Motor neuron (in vitro differentiated cells): ENCODE data around the gene LRRC4C. TPM values are rescaled to one million over a fixed set of nuclear protein-coding genes. Genes with fewer than 3 reads are reported as not detected.
A peak's percentile ranks its signal among the peaks of the same experiment; 100 is the strongest.

Experiments
- ATAC-seq, 8 experiments: fragments of 200-7000 bp; cut with Tn5 transposase; replicated peaks in 6 of 8; 2 replicates each; pipeline ENCODE4 v1.8.0; 2021; ENCODE audit warnings: mild to moderate bottlenecking in 8 of 8, moderate library complexity in 8 of 8
- H3K27ac ChIP-seq, 2 donors: fragments of 250-450 bp; sonication (Bioruptor Pico); 2 replicates each; pipeline ENCODE4 v1.9.0; 2021; ENCODE audit warnings: antibody characterized with exemption in 2 of 2, mild to moderate bottlenecking in 2 of 2, moderate library complexity in 1 of 2
- H3K4me1 ChIP-seq, 2 donors: fragments of 250-450 bp; sonication (Bioruptor Pico); replicated peaks in 1 of 2; 2 replicates each; pipeline ENCODE4 v1.6.1; 2021; ENCODE audit warnings: antibody characterized with exemption in 2 of 2, mild to moderate bottlenecking in 2 of 2, moderate library complexity in 1 of 2
- H3K4me3 ChIP-seq, 5 donors: fragments of 250-450 bp; sonication (Bioruptor Pico); 2 replicates each; pipeline ENCODE4 v1.9.0; 2021; ENCODE audit warnings: antibody characterized with exemption in 5 of 5, mild to moderate bottlenecking in 5 of 5, moderate library complexity in 4 of 5
- WGBS, 10 experiments: fragments of 450-650 bp; shearing (Covaris generic); methylation state at CpG; one replicate each; pipeline ENCODE4 v1.0.0; 2022; 5-methylcytosine and 5-hydroxymethylcytosine counted together
- in situ Hi-C, 9 experiments: fragments of 400-800 bp; cut with MboI; loops; one replicate each; pipeline ENCODE4 v1.15.0; 2021; ENCODE audit warnings: low sequenced_read_pairs in 9 of 9, low pct_unique_long_range_greater_than_20kb in 2 of 9; ENCODE audit not compliant: unreplicated experiment in 9 of 9
- total RNA-seq, 8 experiments: library from RNA; unstranded; fragments of 300-600 nt; gene quantifications; 2 replicates each; pipeline versions ENCODE4 v1.2.3 to v1.2.4, GENCODE V29; 2022

The LRRC4C gene
- total RNA-seq, 8 experiments from 2014 or later, result 0.51 to 28.2 (median 12.8) TPM

DNA sequence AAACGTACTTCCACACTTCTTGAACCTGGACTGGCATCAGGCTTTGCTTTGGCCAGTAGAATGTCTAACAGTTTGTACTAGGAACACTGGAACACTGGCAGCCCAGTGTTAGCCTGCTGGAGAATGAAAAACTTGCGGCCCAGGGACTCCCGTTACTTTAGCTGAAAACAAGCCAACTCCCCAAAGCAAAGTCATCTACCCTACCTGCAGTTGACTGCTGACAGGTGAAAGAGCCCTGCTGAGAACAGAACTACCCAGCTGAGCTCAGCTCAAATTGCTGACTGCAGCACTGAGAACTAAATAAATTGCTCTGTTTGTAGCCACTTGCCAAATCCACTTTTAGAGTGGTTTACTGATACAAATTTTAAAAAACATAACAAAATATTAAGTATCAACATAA, 342.5 kb downstream of the LRRC4C start:
- Histone ChIP-seq H3K4me1 (peaks cover 0 to 6% of the 10 kb centered on the region in 2 donors), H3K4me3 (no peak overlapping the region), H3K27ac (no peak overlapping the region)
- in situ Hi-C loops, result no loop called here
- ATAC-seq, result no peak
- 0 to 100% (median 73%) methylated on average over 1 to 3 of the region's 3 CpGs; no CpG with 5 or more reads in 3 of the 10 experiments for WGBS, 10 experiments

DNA sequence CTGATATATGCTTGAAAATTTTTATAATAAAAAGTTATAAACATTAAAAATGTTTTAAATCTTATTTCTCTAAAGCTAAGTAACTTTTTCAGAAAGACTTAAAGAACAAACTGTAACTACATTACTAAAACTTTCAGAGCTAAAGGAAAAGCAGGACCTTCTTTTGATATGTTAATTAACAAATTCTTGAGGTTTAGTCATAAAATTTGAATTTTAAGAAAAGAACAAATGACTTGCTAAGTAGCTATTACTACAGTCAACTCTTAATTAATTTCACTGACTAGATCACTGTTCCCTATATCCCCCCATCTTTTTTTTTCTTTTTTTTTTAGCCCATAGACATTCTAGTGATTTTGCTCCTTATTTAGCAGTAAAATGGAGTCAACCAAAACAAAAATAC, 344.4 kb downstream of the LRRC4C start:
- Histone ChIP-seq H3K4me1 (peaks cover 0 to 6% of the 10 kb centered on the region in 2 donors), H3K27ac (no peak overlapping the region), H3K4me3 (no peak overlapping the region)
- in situ Hi-C loops, result no loop called here
- ATAC-seq, result no peak

DNA sequence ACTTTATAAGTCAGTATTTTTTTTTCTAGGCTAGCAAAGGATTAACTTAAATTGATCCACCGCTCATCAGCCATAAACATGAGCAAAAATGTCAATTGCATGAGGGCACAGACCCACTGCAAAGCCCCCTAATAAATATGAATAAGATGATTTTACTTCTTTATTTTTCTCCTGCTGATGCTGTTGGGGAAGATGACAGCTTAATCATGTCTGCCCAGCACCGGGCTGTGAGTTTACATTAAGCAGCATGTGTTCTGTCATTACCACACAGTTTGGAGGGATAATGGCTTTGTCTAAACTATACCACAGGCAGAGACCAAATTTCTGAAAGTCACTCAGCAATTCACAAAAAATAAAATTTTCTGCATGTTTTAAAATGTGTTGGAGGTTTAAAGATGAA, 346.3 kb downstream of the LRRC4C start:
- ATAC-seq, result no peak
- no peak overlapping the region for H3K27ac ChIP-seq
- no peak overlapping the region for H3K4me3 ChIP-seq
- peaks cover 0 to 2% of the 10 kb centered on the region in 2 donors for H3K4me1 ChIP-seq
- WGBS, 10 experiments, result 0 to 100% (median 41%) methylated on average over 1 to 2 of the region's 2 CpGs; no CpG with 5 or more reads in 2 of the 10 experiments
- in situ Hi-C loops, result no loop called here

DNA sequence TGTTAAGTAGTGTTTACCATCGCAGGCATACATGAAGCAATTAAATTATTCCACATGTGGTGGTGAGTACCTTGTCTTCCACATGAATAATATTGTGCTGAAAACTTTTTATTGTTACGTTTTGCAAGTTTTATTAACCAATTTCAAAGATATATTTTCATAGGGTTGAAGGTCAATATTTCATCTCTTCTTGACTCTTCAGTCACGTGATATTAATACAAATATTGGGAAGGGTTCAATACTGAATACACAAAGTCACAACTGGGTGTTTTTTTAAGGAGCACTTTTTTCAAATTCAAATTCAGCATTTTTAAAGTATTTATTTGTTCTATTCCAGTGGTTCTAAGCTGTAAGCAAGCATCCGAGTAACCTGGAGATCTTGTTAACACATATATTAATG, 348.9 kb downstream of the LRRC4C start:
- ATAC-seq, result no peak
- 0 to 100% (median 84%) methylated on average over 2 to 4 of the region's 4 CpGs for WGBS, 10 experiments
- H3K27ac ChIP-seq, result no peak overlapping the region
- no peak overlapping the region for H3K4me3 ChIP-seq
- in situ Hi-C loops, result no loop called here
- H3K4me1 ChIP-seq, result no peaks in the 10 kb centered on the region

DNA sequence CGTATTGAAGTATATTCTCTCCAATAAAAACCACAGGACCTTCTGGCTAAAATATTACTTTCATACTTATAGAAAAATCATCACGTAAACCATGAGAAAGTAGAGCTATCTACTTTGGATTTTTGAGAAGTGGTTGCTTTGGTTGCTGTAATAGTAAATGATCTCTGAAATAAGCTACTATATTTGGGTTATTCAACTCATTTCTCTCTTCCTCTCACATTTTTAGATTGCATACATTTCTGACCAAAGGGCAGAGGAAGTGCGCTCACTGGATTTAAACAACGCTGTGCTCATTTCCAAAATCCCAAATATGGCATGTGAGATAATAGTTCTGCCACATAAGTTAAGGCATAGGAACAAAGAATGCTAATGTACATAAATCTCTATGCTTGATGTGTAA, 357.0 kb downstream of the LRRC4C start:
- in situ Hi-C loops, result no loop called here
- ATAC-seq, result no peak
- no peak overlapping the region for H3K4me3 ChIP-seq
- H3K4me1 ChIP-seq, result no peaks in the 10 kb centered on the region
- no peak overlapping the region for H3K27ac ChIP-seq
- WGBS, 10 experiments, result 22 to 100% (median 89%) methylated on average over 1 to 4 of the region's 4 CpGs

DNA sequence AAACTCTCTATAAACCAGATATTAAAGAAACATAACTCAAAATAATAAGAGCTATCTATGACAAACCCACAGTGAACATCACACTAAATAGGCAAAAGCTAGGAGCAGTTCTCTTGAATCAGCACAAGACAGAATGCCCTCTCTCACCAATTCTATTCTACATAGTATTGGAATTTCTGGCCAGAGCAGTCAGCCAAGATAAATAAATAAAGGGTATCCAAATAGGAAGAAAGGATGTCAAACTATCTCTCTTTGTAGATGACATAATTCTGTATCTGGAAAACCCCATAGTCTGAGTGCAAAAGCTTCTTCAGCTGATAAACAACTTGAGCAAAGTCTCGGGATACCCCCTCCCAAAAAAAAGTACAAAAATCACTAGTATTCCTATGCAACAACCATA, 359.8 kb downstream of the LRRC4C start:
- no peak overlapping the region for H3K27ac ChIP-seq
- H3K4me3 ChIP-seq, result no peak overlapping the region
- 0 to 100% (median 63%) methylated on average over 1 of the region's 1 CpG; no CpG with 5 or more reads in 5 of the 10 experiments for WGBS, 10 experiments
- H3K4me1 ChIP-seq, result no peaks in the 10 kb centered on the region
- in situ Hi-C loops, result no loop called here
- no peak for ATAC-seq

DNA sequence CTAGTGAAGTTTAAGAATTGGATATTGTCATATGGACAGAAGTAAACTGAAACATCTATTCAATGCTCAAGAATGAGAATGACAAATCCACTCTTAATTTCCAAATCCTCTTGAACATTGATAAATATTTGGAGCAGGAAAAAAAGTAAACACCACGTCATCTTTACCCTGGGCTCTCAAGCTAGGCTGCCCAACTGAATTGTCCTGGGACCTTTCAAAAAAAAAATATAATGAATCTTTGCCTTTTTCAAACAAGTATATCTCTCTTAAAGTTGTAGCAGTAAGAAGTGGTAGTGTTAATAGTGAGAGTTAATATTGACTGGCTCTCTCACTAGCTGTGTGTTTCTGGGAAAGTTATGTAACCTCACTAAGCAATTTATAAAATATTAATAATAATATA, 374.3 kb downstream of the LRRC4C start:
- H3K27ac ChIP-seq, result no peak overlapping the region
- H3K4me1 ChIP-seq, result peaks cover 0 to 33% of the 10 kb centered on the region in 2 donors
- no peak for ATAC-seq
- in situ Hi-C loops, result no loop called here
- H3K4me3 ChIP-seq, result no peak overlapping the region
- WGBS, 10 experiments, result 0 to 100% (median 88%) methylated on average over 1 of the region's 1 CpG; no CpG with 5 or more reads in 4 of the 10 experiments

DNA sequence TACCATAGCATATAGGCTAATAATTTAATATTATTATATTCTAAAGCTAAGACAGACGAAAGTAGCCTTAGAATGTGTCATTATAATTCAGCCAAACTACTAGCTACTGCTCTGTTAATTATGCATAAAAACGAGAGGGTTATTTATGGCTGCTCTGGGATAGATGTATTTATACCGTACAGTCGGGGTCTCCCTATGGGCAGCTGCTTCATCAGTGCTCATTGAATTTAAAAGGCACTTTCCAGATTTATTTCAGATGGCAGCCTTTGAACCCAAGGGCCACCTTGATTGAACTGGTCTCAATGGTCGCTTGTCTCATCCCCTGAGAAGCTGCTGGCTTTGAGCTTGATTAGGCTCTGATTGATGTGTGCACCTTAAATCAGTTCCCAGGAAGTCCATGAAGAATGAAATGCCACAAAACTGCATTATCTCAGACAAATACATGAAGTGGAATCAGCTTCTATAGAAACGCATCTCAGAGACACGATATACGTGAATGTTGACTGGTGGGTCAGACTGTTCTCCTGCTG, 377.6 kb downstream of the LRRC4C start:
- ATAC-seq, result peak in 5 of 8 experiments; percentile 43 to 85 (median 81)
- Histone ChIP-seq H3K27ac (peak overlapping the region in 1 of 2 donors; percentile 3), H3K4me3 (no peak overlapping the region), H3K4me1 (peaks cover 0 to 29% of the 10 kb centered on the region in 2 donors)
- 8 to 80% (median 55%) methylated on average over 1 to 8 of the region's 8 CpGs; no CpG with 5 or more reads in 1 of the 10 experiments for WGBS, 10 experiments
- in situ Hi-C loops, result no loop called here

DNA sequence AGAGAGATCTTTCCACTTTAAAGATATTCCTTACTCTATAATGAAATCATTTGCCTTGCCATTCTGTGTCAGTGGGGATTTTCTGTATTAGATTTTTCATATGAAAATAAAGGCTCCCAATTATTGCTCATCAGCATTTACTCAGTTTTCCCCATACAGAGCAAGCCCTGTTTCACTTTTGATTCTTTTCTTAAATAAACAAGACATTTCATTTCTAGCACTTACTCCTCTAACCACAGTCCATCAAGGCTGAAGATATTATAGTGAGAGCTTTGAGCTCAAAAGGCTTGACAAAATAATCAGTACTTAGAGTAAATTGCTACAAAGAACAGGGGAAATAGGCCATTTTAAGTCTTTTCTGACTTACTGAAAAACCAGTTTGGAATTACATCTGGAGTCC, 385.1 kb downstream of the LRRC4C start:
- ATAC-seq, result no peak
- in situ Hi-C loops, result no loop called here
- H3K4me3 ChIP-seq, result no peak overlapping the region
- H3K4me1 ChIP-seq, result no peaks in the 10 kb centered on the region
- no peak overlapping the region for H3K27ac ChIP-seq

DNA sequence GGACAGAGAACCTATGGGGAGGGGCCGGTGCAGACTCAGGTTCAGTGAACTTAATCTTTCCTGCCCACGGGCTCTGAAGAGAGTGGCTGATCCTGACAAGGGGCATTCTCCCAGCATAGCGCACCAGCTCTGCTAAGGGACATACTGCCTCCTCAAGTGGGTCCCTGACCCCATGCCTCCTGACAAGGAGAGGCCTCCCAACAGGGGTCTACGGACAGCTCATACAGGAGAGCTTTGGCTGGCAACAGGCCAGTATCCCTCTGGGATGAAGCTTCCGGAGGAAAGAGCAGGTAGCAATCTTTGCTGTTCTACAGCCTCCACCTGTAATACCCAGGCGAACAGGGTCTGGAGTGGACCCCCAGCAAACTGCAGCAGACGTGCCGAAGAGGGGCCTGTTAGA, 394.0 kb downstream of the LRRC4C start:
- in situ Hi-C loops, result no loop called here
- H3K4me3 ChIP-seq, result no peak overlapping the region
- no peak for ATAC-seq
- WGBS, 10 experiments, result 33 to 100% (median 75%) methylated on average over 1 to 4 of the region's 8 CpGs; no CpG with 5 or more reads in 5 of the 10 experiments
- no peaks in the 10 kb centered on the region for H3K4me1 ChIP-seq
- H3K27ac ChIP-seq, result no peak overlapping the region

DNA sequence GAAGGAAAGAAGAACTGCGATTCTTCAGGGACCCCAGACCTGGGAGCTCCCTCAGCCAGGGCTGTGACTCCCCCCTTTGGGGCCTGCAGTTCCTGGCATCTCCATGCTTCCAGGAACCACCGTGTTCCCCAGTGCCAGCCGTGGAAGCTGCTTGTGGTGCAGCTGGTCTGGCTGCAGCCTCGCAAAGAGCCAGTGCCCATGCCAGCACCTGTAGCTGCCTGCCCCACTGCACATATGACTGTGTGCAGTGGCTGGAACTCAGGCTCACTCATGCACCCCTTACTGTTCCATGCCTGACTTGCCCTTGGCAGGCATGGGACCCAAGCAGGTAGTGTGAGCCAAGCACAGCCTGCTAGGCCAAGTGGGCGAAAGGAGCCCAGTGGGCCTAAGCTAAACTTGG, 401.3 kb downstream of the LRRC4C start:
- 0 to 100% (median 83%) methylated on average over 1 to 4 of the region's 5 CpGs; no CpG with 5 or more reads in 5 of the 10 experiments for WGBS, 10 experiments
- no peak overlapping the region for H3K27ac ChIP-seq
- peak in 1 of 8 experiments; percentile 32 for ATAC-seq
- H3K4me1 ChIP-seq, result peaks cover 0 to 3% of the 10 kb centered on the region in 2 donors
- in situ Hi-C loops, result no loop called here
- no peak overlapping the region for H3K4me3 ChIP-seq

DNA sequence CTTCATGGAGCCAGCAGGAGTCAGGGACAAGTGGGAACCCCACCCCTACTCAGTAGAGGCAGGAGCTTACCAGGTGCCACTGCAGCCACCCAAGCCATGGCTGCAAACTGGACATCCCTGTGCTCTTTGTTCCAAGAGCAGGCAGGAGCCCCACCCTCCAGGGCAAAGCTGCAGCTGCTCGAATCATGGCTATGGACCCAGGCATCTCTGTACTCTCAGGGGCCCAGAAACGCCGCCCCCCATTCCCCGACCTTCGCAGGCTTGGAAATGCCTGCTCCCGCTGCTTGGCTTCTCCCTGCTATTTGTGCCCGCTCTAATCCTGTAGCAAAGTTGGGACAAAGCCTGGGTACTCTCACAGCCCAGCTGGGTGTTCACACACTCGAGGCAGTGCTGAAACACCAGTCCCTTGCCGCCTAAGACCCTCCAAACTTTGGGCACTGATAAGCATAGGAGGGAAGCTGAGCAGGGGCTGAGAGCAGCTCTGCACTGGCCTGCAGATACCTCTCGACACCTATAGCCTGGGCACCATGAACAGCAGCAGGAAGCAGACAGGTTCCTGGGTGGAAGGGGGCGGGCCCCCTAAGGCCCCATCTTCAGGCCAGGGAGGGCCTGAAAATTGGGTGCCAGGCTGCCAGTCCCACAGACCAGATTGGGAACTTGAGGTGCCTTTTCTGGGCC, 402.4 kb downstream of the LRRC4C start:
- Histone ChIP-seq H3K4me1 (peaks cover 0 to 3% of the 10 kb centered on the region in 2 donors), H3K4me3 (no peak overlapping the region), H3K27ac (no peak overlapping the region)
- in situ Hi-C loops, result no loop called here
- ATAC-seq, result no peak
- WGBS, 10 experiments, result 0 to 100% (median 70%) methylated on average over 1 to 9 of the region's 11 CpGs; no CpG with 5 or more reads in 5 of the 10 experiments

DNA sequence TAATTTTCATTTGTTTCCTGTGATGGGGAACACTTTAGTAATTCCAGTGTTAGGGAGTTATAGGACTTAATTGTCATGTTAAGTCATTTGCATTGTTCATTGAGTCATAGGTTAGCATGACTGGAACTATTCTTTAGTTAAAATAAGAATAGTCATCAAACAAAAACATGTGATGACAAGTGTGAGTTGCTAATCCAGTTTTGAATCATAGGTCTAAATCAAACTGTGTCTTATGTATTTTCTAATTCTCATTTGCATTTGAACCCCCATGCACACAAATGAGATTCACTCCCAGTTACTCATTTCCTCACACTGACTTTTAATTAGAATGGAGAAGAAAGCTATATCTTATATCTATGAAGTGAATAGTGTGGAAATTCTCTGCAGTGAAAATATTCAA, 405.6 kb downstream of the LRRC4C start:
- Histone ChIP-seq H3K27ac (no peak overlapping the region), H3K4me3 (no peak overlapping the region), H3K4me1 (peaks cover 0 to 3% of the 10 kb centered on the region in 2 donors)
- in situ Hi-C loops, result no loop called here
- peak in 1 of 8 experiments; percentile 26 for ATAC-seq
